H9 (cell line): ENCODE results near the gene ATG2B. TPM values are rescaled to one million over a fixed set of nuclear protein-coding genes. Genes with fewer than 3 reads are reported as not detected.

ENCODE experiments used
- DNase-seq: peaks from one replicate; pipeline ENCODE4 v3.0.0-alpha.2; 2017
- H2AFZ ChIP-seq: one replicate; pipeline ENCODE4 v1.6.1; 2013; ENCODE audit warnings: mild to moderate bottlenecking, low read length, control low read depth, moderate library complexity
- H2AK5ac ChIP-seq: 2 replicates; pipeline ENCODE4 v1.6.1; 2013; ENCODE audit warnings: low read length, control low read depth, mixed read lengths; ENCODE audit not compliant: insufficient read length
- H2BK120ac ChIP-seq: one replicate; pipeline ENCODE4 v1.6.1; 2013; ENCODE audit warnings: low read depth, mild to moderate bottlenecking, low read length, control low read depth, inconsistent platforms; ENCODE audit not compliant: poor library complexity, severe bottlenecking
- H2BK12ac ChIP-seq: 2 replicates; pipeline ENCODE4 v1.6.1; 2013; ENCODE audit warnings: low read length, control low read depth, mixed read lengths, low read depth; ENCODE audit not compliant: insufficient read length
- H2BK15ac ChIP-seq: 2 replicates; pipeline ENCODE4 v1.6.1; 2013; ENCODE audit warnings: low read depth, low read length, control low read depth
- H2BK20ac ChIP-seq: one replicate; pipeline ENCODE4 v1.6.1; 2013; ENCODE audit warnings: low read depth, mild to moderate bottlenecking, low read length, control low read depth, inconsistent platforms; ENCODE audit not compliant: poor library complexity, severe bottlenecking
- H2BK5ac ChIP-seq: 2 replicates; pipeline ENCODE4 v1.6.1; 2013; ENCODE audit warnings: low read length, control low read depth, mixed read lengths; ENCODE audit not compliant: insufficient read length
- H3K14ac ChIP-seq: 2 replicates; pipeline ENCODE4 v1.6.1; 2013; ENCODE audit warnings: low read length, control low read depth; ENCODE audit not compliant: insufficient read depth
- H3K18ac ChIP-seq: 2 replicates; pipeline ENCODE4 v1.6.1; 2013; ENCODE audit warnings: low read depth, mild to moderate bottlenecking, mixed read lengths, low read length, control low read depth; ENCODE audit not compliant: insufficient read length
- H3K23ac ChIP-seq: 2 replicates; pipeline ENCODE4 v1.6.1; 2013; ENCODE audit warnings: low read length, control low read depth, mixed read lengths, low read depth; ENCODE audit not compliant: insufficient read length
- H3K23me2 ChIP-seq: 2 replicates; pipeline ENCODE4 v1.6.1; 2013; ENCODE audit warnings: low read depth, mild to moderate bottlenecking, mixed read lengths, low read length, control low read depth; ENCODE audit not compliant: insufficient read length, poor library complexity, severe bottlenecking
- H3K27ac ChIP-seq: 2 replicates; pipeline ENCODE4 v1.5.1; 2013; ENCODE audit warnings: low read length, control low read depth, mixed read lengths, low read depth; ENCODE audit not compliant: insufficient read length
- H3K27me3 ChIP-seq: 2 replicates; pipeline ENCODE4 v1.6.1; 2013; ENCODE audit warnings: low read length, control low read depth, inconsistent platforms; ENCODE audit not compliant: insufficient read depth
- H3K4ac ChIP-seq: 2 replicates; pipeline ENCODE4 v1.6.1; 2013; ENCODE audit warnings: low read depth, mild to moderate bottlenecking, control low read depth, inconsistent platforms, low read length, moderate library complexity
- H3K4me1 ChIP-seq: 2 replicates; pipeline ENCODE4 v1.6.1; 2013; ENCODE audit warnings: low read length, control low read depth, inconsistent platforms; ENCODE audit not compliant: insufficient read depth
- H3K4me2 ChIP-seq: 2 replicates; pipeline ENCODE4 v1.6.1; 2013; ENCODE audit warnings: low read length, control low read depth, mixed read lengths; ENCODE audit not compliant: insufficient read length, insufficient read depth
- H3K56ac ChIP-seq: 2 replicates; pipeline ENCODE4 v1.6.1; 2013; ENCODE audit warnings: low read depth, mild to moderate bottlenecking, mixed read lengths, low read length, control low read depth; ENCODE audit not compliant: insufficient read length
- H3K79me1 ChIP-seq: 2 replicates; pipeline ENCODE4 v1.6.1; 2013; ENCODE audit warnings: low read depth, mild to moderate bottlenecking, moderate library complexity, low read length, control low read depth, inconsistent platforms; ENCODE audit not compliant: insufficient read depth, poor library complexity, severe bottlenecking
- H3K79me2 ChIP-seq: 2 replicates; pipeline ENCODE4 v1.6.1; 2013; ENCODE audit warnings: low read length, control low read depth, inconsistent platforms; ENCODE audit not compliant: insufficient read depth
- H3K9ac ChIP-seq: 2 replicates; pipeline ENCODE4 v1.6.1; 2013; ENCODE audit warnings: low read length, control low read depth, mixed read lengths; ENCODE audit not compliant: insufficient read length; ENCODE audit errors: extremely low read depth
- H3K9me3 ChIP-seq: one replicate; pipeline ENCODE4 v1.6.1; 2013; ENCODE audit warnings: low read depth, low read length, inconsistent platforms; ENCODE audit not compliant: control insufficient read depth
- H3T11ph ChIP-seq: one replicate; pipeline ENCODE4 v1.6.1; 2013; ENCODE audit warnings: mild to moderate bottlenecking, low read length, control low read depth, inconsistent platforms
- H4K20me1 ChIP-seq: one replicate; pipeline ENCODE4 v1.6.1; 2013; ENCODE audit not compliant: control insufficient read depth, insufficient read length, insufficient read depth
- H4K5ac ChIP-seq: 2 replicates; pipeline ENCODE4 v1.6.1; 2013; ENCODE audit warnings: low read depth, mild to moderate bottlenecking, mixed read lengths, low read length, control low read depth; ENCODE audit not compliant: insufficient read length
- H4K8ac ChIP-seq: replicated peaks from 2 replicates; pipeline ENCODE4 v1.6.1; 2013; ENCODE audit warnings: low read length, control low read depth, mixed read lengths, low read depth; ENCODE audit not compliant: insufficient read length
- H4K91ac ChIP-seq: 2 replicates; pipeline ENCODE4 v1.6.1; 2013; ENCODE audit warnings: low read depth, mild to moderate bottlenecking, moderate library complexity, mixed read lengths, low read length, control low read depth; ENCODE audit not compliant: insufficient read length
- H3K27ac Mint-ChIP-seq, 3 experiments: 2 replicates in 2 of 3; 3 replicates in 1 of 3; pipeline ENCODE4 v1.8.0; 2020 to 2021; ENCODE audit warnings: mixed read lengths in 3 of 3, mild to moderate bottlenecking in 1 of 3, moderate library complexity in 1 of 3
- H3K27me3 Mint-ChIP-seq: 2 replicates; pipeline ENCODE4 v1.8.0; 2021; ENCODE audit warnings: low read depth, mild to moderate bottlenecking, moderate library complexity, mixed read lengths
- H3K36me3 Mint-ChIP-seq, 3 experiments: 2 replicates in 2 of 3; 3 replicates in 1 of 3; pipeline ENCODE4 v1.8.0; 2020 to 2021; ENCODE audit warnings: low read depth in 3 of 3, mixed read lengths in 3 of 3; ENCODE audit not compliant: insufficient read depth in 1 of 3
- H3K4me1 Mint-ChIP-seq, 2 experiments: 2 replicates each; pipeline ENCODE4 v1.8.0; 2020; ENCODE audit warnings: mixed read lengths in 2 of 2
- H3K4me3 Mint-ChIP-seq, 2 experiments: 2 replicates in 1 of 2; 3 replicates in 1 of 2; pipeline ENCODE4 v1.8.0; 2020 to 2021; ENCODE audit warnings: mild to moderate bottlenecking in 2 of 2, mixed read lengths in 2 of 2, moderate library complexity in 1 of 2
- H3K9me3 Mint-ChIP-seq, 2 experiments: 2 replicates in 1 of 2; 3 replicates in 1 of 2; pipeline ENCODE4 v1.8.0; 2020; ENCODE audit warnings: mild to moderate bottlenecking in 2 of 2, mixed read lengths in 2 of 2, moderate library complexity in 1 of 2
- WGBS: extraction: QIAGEN DNeasy Blood & Tissue Kit; methylation state at CpG from one replicate; pipeline ENCODE4 v1.1.7; 2013; ENCODE audit warnings: missing lambda C conversion rate, low lambda C conversion rate, mixed read lengths; ENCODE audit not compliant: insufficient read length; ENCODE audit errors: extremely low coverage; 5-methylcytosine and 5-hydroxymethylcytosine counted together
- total RNA-seq: library from RNA; stranded (reverse); gene quantifications from 2 replicates; pipeline ENCODE4 v1.2.1, GENCODE V29; 2021
- TF ChIP-seq, protein P1 (sequence below): fragments of 200-600 bp; sonication (generic); conservative IDR thresholded peaks from 3 replicates; pipeline ENCODE4 v1.8.0; 2021; ENCODE audit warnings: antibody characterized with exemption, mild to moderate bottlenecking

ATG2B gene
- total RNA-seq, 1 experiment from 2014 or later = 12.6 TPM

DNA sequence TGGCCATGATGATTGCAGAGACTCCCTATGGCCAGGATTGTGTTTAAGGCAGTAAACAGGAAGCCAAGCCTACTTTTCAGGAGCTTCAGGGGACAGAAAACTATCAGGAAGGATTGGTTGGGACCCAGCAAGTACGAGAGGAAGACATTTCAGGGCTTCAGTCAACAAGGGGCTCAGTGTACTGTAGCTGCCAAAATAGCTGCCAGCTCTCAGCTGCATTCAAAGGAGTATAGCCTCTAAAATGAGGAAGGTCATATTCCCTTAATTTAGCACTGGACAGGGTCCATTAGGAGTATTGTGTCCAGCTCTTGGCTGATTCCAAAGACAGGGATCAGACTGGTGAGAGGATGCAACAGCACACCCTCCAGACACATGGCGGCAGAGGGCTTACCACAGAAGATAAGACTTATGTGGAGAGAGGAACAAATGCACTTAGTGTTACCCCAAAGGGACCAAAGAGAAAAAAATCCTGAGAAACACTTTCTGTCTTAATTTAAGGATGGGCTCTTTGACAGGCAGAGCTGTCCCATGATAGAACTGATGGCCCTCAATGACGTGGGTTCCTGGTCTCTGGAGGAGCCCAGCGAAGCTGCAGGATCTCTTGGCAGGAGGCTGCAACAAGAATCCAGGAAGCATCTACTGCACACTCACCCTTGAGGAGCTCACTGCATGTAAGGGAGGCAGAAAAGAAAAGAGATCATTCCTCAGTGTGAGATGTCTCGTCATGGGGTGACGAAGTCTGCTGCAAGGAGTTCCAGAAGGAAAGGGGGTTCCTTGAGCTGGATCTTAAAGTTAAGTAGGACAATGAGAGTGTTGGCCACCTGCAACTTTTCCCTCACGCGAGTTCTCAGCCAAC, 92.3 kb downstream of the ATG2B start:
- Histone ChIP-seq H3K4me1 (no peaks in the 10 kb centered on the region), H3K9ac (no peak overlapping the region), H3K9me3 (no peaks in the 10 kb centered on the region), H2BK120ac (no peak overlapping the region), H4K91ac (no peak overlapping the region), H3K18ac (no peak overlapping the region), H3T11ph (no peak overlapping the region), H4K8ac (no peak overlapping the region), H2AK5ac (no peak overlapping the region), H3K79me2 (no peaks in the 10 kb centered on the region), H3K23ac (no peak overlapping the region), H2BK12ac (no peak overlapping the region), H3K27ac (no peak overlapping the region), H3K23me2 (no peaks in the 10 kb centered on the region), H3K14ac (no peak overlapping the region), H4K20me1 (no peaks in the 10 kb centered on the region), H3K4me2 (no peak overlapping the region), H3K79me1 (no peaks in the 10 kb centered on the region), H2BK20ac (no peak overlapping the region), H3K4ac (no peak overlapping the region), H2AFZ (no peak overlapping the region), H4K5ac (no peak overlapping the region), H3K27me3 (no peaks in the 10 kb centered on the region), H3K56ac (no peak overlapping the region), H2BK5ac (no peak overlapping the region), H2BK15ac (no peak overlapping the region)
- peaks cover 2% of the 10 kb centered on the region for H3K27me3 Mint-ChIP-seq
- H3K4me1 Mint-ChIP-seq = peaks cover 0 to 3% of the 10 kb centered on the region in 2 experiments; a peak in 2 of 4 replicates
- H3K27ac Mint-ChIP-seq = no peak overlapping the region
- H3K4me3 Mint-ChIP-seq = no peak overlapping the region
- WGBS = no CpG with 5 or more reads among the region's 8 CpGs
- H3K9me3 Mint-ChIP-seq = peaks cover 16 to 22% of the 10 kb centered on the region in 2 experiments; a peak in 4 of 5 replicates
- peaks cover 4 to 11% (median 4%) of the 10 kb centered on the region in 3 experiments; a peak in 3 of 7 replicates for H3K36me3 Mint-ChIP-seq
- TF ChIP-seq, protein P1, sequence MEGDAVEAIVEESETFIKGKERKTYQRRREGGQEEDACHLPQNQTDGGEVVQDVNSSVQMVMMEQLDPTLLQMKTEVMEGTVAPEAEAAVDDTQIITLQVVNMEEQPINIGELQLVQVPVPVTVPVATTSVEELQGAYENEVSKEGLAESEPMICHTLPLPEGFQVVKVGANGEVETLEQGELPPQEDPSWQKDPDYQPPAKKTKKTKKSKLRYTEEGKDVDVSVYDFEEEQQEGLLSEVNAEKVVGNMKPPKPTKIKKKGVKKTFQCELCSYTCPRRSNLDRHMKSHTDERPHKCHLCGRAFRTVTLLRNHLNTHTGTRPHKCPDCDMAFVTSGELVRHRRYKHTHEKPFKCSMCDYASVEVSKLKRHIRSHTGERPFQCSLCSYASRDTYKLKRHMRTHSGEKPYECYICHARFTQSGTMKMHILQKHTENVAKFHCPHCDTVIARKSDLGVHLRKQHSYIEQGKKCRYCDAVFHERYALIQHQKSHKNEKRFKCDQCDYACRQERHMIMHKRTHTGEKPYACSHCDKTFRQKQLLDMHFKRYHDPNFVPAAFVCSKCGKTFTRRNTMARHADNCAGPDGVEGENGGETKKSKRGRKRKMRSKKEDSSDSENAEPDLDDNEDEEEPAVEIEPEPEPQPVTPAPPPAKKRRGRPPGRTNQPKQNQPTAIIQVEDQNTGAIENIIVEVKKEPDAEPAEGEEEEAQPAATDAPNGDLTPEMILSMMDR = no peak
- peak; percentile 11 for DNase-seq
